GM18519 (cell line): ENCODE results near the gene POLD3.

Experiments
- ATAC-seq: cut with Tn5 transposase; IDR thresholded peaks from one replicate; pipeline ENCODE4 v1.9.1; 2021; ENCODE audit warnings: mild to moderate bottlenecking, moderate library complexity; ENCODE audit not compliant: unreplicated experiment, low FRiP score

Gene POLD3

GRCh38 chr11:74685905-74686304 is 93.5 kb downstream of the POLD3 start:
- ATAC-seq: no peak

GRCh38 chr11:74686792-74687191 is 94.4 kb downstream of the POLD3 start:
- ATAC-seq: no peak

- ATAC-seq: no peak
Measured at GRCh38 chr11:74687237-74688023, 95.0 kb downstream of the POLD3 start.

GRCh38 chr11:74689666-74690065 is 97.3 kb downstream of the POLD3 start:
- no peak for ATAC-seq

- ATAC-seq: no peak
Measured at GRCh38 chr11:74691755-74692154, 99.4 kb downstream of the POLD3 start.
